Activated naive CD4-positive, alpha-beta T cell (primary cell): ENCODE data around the gene KCNJ5.

Experiments used
- DNase-seq, 4 experiments: peaks; one replicate each; lab custom pipeline; 2025; lab: John Stamatoyannopoulos, UW

The KCNJ5 gene

DNA sequence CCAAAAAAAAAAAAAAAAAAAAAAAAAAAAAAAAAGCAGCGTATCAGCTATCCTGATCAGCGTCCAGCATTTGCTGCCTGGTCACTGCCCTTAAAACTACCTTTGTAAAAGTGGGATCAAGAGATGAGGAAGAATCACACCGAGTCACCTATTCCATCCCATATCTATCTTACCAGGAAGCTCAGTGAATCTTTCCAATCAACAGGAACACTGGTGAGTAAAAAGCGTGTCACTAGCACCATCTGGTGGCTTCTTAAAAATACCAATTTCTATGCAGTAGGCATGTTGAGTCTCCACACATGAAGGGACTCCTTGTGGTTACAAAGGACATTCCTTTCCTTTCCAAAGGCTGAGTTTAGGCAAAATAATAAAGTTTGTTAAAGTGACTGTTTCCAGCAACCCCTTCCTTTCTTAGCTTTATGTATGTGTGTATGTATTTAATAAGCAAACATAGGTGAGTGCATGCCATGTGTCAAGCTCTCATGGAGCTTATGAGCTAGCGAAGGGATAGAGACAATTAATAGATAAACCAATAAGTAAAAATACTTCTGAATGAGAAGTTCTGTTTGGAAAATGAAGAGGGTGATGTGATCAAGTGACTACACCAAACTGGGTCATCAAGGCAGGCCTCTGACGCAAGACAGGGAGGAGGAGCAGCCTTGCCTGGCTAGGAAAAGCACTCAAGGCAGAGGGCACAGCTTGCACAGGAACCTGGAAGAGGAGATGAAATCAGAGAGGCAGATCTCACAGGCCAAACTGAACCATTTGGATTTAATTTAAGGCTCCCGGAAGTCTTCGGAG lies 65.4 kb downstream of the KCNJ5 start:
- DNase-seq, result no peak

DNA sequence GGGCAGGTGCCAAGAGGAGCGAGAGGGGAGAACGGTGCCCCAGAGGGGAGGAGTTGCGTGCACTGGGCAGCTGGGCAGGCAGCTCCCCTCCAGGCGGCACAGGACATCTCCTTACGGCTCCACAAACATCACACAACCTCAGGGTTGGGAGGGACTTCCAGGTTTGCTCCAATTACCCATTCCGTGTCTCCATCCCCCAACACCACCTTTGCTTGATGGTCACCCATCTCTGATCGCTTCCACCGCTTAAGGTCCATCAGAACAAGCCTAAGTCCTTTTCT lies 66.0 kb downstream of the KCNJ5 start:
- DNase-seq, result no peak

DNA sequence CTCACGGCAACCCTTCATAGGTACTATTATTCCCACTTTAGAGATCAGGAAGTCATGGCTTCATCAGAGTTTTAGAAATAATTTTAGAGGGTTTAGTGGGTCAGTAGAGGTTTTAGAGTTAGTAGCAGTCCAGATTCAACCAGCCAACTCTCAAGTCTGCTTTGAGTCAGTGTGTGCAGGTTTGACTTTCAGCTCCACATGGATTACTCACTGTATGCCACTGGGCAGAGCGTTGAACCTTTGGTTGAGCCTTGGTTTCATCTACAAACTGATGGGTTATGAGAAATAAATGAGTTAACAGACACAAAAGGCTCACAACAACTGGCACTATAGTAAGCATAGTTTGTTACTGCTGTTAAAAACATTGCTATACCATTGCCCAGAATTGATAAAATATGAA lies 70.5 kb downstream of the KCNJ5 start:
- DNase-seq, result no peak

DNA sequence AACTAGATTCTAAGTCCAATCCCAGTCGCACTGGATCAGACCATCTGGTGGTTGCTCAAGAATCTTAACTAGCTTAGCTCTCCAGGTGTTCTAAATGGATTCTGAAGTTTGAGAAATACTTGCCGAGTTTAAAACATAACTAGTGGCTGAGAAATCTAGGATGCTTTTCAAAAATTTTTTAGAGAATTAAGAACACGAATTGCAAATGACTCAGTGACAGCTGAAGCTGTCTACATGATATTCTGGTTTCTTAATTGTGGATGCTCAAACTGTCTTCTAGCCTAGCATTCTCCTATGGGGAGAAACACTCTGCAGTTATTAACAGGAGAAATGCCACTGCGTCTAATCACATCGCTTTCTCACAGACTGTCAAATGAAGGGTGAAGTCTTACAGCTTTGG lies 71.7 kb downstream of the KCNJ5 start:
- no peak for DNase-seq

DNA sequence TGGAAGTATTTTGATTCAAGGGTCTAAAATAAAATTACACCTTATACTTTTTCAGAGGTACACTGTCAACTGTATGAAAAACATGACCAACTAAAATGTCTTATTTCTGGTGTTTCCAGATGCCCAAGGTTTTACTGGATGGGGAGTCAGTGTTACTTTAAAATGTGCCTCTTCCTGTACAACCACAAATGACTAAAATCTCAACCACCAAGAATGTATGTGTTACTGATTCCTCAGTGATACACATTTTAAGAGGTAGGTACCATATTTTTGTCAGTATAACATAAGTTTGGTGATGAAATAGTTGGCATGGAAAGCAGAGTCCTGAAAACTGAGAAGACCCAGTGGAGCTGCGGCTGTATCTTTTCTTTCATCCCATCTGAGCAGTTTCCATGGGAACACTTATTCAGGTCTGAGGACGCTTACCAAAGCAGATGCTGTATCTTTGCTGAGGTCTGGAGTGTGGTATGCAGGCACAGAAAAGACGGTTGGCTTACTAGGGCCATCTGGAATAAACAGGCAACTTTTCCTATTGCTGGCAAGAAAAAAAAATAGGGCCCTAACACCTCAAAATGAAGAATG lies 72.7 kb downstream of the KCNJ5 start:
- no peak for DNase-seq

DNA sequence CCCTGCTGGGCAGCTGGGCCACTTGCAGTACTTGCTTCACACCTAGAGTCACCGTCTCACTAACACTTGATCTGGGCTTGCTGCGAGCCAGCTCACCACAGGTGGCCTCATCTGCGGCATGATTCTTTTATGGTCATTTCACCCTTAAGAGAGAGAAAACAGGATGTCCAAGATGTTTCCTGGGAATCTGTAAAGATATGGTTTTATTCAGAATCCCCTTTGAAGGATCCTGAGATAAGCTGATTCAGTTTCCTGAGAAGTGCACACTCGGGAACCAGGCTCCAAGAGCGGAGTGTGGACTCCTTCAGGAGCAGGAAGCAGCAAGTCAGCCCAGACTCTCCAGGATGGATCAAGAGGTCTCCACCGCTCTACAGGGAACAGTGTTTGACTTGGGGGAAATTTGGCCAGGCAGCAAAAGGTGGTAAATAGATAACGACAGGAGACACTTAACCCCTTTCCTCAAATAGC lies 73.3 kb downstream of the KCNJ5 start:
- DNase-seq, result no peak

DNA sequence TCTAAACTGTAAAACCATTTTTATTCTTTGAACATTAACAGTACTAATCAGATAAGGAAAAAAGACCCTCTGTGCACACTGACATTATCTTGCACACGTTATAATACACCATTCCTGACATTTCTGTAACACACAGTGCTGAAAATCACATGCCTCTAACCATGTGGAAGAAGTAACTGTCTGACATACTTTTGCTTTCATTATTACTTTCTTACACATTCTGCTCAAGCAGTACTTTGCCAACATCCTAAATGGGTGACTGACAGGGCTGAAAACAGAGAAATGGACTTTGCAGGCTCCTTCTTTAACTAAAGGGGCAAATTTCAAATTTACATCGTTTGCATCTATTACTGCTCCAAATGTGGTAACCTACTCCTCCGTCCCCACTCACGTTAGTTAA lies 74.3 kb downstream of the KCNJ5 start:
- no peak for DNase-seq

DNA sequence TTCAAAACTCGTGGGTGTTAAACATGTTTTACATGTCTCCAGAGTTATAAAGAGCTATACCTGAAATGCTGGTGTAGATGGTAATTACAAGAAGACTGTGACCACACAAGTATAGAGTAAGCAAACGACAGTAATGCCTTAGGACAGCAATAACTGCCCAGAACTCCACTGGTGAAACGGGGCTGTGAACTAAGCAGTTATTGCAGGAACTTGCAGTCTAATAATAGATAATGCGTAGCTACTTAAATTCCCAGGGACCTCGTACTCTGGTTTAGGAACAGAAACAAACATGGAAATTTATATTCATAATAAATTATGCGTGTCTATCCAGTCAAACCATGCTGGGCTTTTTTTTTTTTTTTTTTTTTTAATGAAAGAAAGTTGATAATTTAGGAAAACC lies 76.4 kb downstream of the KCNJ5 start:
- DNase-seq, result no peak

DNA sequence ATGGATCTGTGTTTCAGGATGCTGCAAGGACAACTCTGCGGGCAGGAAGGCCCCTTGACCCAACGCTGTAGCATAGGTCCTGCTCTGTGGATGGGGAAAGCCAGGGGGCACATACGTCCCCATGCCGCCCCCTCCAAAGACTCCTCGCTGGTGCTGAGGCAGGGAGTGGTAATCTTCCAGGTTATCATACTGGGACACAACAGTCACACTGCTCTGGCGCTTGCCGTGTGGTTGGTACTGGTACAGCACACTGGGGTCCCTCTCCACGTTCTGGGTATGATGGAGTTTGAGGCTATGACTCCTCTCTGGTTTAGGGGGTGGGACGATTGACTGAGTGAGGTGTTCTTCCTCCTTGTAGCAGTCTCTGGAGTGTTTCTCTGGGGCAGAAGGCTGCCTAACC lies 77.8 kb downstream of the KCNJ5 start:
- no peak for DNase-seq
